GM12874 (cell line): ENCODE results near the gene CD276.

Experiments used
- CTCF ChIP-seq: IDR thresholded peaks from 2 replicates; pipeline ENCODE4 v1.5.1; 2011; ENCODE audit warnings: low read depth, mild to moderate bottlenecking, control low read depth, low read length, moderate library complexity; ENCODE audit not compliant: insufficient read depth

CD276 gene

GRCh38 chr15:73740152-73741048 lies 56.2 kb downstream of the CD276 start:
- no peak for TF ChIP-seq CTCF

- no peak for TF ChIP-seq CTCF
Measured at GRCh38 chr15:73741321-73741836, 57.2 kb downstream of the CD276 start.

GRCh38 chr15:73744293-73744692 lies 60.1 kb downstream of the CD276 start:
- TF ChIP-seq CTCF: no peak

GRCh38 chr15:73745073-73745472 lies 60.9 kb downstream of the CD276 start:
- TF ChIP-seq CTCF: no peak

- no peak for TF ChIP-seq CTCF
Measured at GRCh38 chr15:73746261-73746660, 62.1 kb downstream of the CD276 start.

GRCh38 chr15:73746883-73747282 lies 62.7 kb downstream of the CD276 start:
- TF ChIP-seq CTCF: no peak

- TF ChIP-seq CTCF: no peak
Measured at GRCh38 chr15:73747847-73748590, 63.8 kb downstream of the CD276 start.
